MM.1S (cell line): ENCODE measurements around the gene NTM.

Experiments used
- DNase-seq: peaks from one replicate; pipeline ENCODE4 v3.0.0-alpha.2; 2015
- H2AFZ ChIP-seq: fragments of 300-600 bp; sonication (generic); 2 replicates; pipeline ENCODE4 v1.6.0; 2016; ENCODE audit warnings: antibody characterized with exemption, low read length
- H3F3A ChIP-seq: fragments of 300-600 bp; sonication (generic); 2 replicates; pipeline ENCODE4 v1.6.1; 2016; ENCODE audit warnings: mild to moderate bottlenecking, antibody characterized with exemption, low read length, moderate library complexity, mixed read lengths; ENCODE audit not compliant: insufficient read depth
- H3K27ac ChIP-seq: fragments of 300-600 bp; sonication (generic); 2 replicates; pipeline ENCODE4 v1.5.1; 2016; ENCODE audit warnings: mild to moderate bottlenecking, low read length
- H3K27me3 ChIP-seq: fragments of 300-600 bp; sonication (generic); replicated peaks from 2 replicates; pipeline ENCODE4 v1.6.0; 2016; ENCODE audit warnings: low read length; ENCODE audit not compliant: insufficient read depth
- H3K36me3 ChIP-seq: fragments of 300-600 bp; sonication (generic); replicated peaks from 2 replicates; pipeline ENCODE4 v1.6.1; 2016; ENCODE audit warnings: mild to moderate bottlenecking, low read length, mixed read lengths; ENCODE audit not compliant: insufficient read depth
- H3K4me1 ChIP-seq: fragments of 300-600 bp; sonication (generic); 2 replicates; pipeline ENCODE4 v1.6.1; 2016; ENCODE audit warnings: low read length, mixed read lengths
- H3K4me2 ChIP-seq: fragments of 300-600 bp; sonication (generic); 2 replicates; pipeline ENCODE4 v1.6.0; 2016; ENCODE audit warnings: low read depth, low read length
- H3K4me3 ChIP-seq: fragments of 300-600 bp; sonication (generic); 2 replicates; pipeline ENCODE4 v1.5.1; 2016; ENCODE audit warnings: low read length, mixed read lengths
- H3K79me2 ChIP-seq: fragments of 300-600 bp; sonication (generic); 2 replicates; pipeline ENCODE4 v1.6.1; 2016; ENCODE audit warnings: mixed run types, low read length, mixed read lengths
- H3K9ac ChIP-seq: fragments of 300-600 bp; sonication (generic); 2 replicates; pipeline ENCODE4 v1.6.1; 2016; ENCODE audit warnings: low read length, mixed read lengths
- H3K9me2 ChIP-seq: fragments of 300-600 bp; sonication (generic); replicated peaks from 2 replicates; pipeline ENCODE4 v1.6.1; 2016; ENCODE audit warnings: mild to moderate bottlenecking, low read length, mixed read lengths; ENCODE audit not compliant: insufficient read depth
- H3K9me3 ChIP-seq: fragments of 300-600 bp; sonication (generic); replicated peaks from 2 replicates; pipeline ENCODE4 v1.6.1; 2016; ENCODE audit warnings: mild to moderate bottlenecking, low read length, mixed read lengths; ENCODE audit not compliant: insufficient read depth
- H4K20me1 ChIP-seq: fragments of 300-600 bp; sonication (generic); 2 replicates; pipeline ENCODE4 v1.6.1; 2016; ENCODE audit warnings: mild to moderate bottlenecking, low read length, moderate library complexity, mixed read lengths; ENCODE audit not compliant: insufficient read depth
- CTCF ChIP-seq: fragments of 300-600 bp; sonication (generic); IDR thresholded peaks from 2 replicates; pipeline ENCODE4 v1.5.1; 2016; ENCODE audit warnings: antibody characterized with exemption, low read length, mixed read lengths
- EZH2 ChIP-seq: fragments of 300-600 bp; sonication (generic); optimal IDR thresholded peaks from 2 replicates; pipeline ENCODE3; 2017; ENCODE audit warnings: low read depth, mild to moderate bottlenecking, antibody characterized with exemption, low read length, mixed read lengths
- EZH2phosphoT487 ChIP-seq: fragments of 300-600 bp; sonication (generic); IDR thresholded peaks from 2 replicates; pipeline ENCODE4 v1.6.1; 2018; ENCODE audit warnings: antibody characterized with exemption, low read length

The NTM gene

GRCh38 chr11:131425285-131425684 lies 54.9 kb downstream of the NTM start:
- TF ChIP-seq EZH2phosphoT487, result no peak
- TF ChIP-seq CTCF, result no peak
- TF ChIP-seq EZH2, result no peak
- Histone ChIP-seq H3F3A (no peaks in the 10 kb centered on the region), H3K9me3 (no peaks in the 10 kb centered on the region), H3K4me3 (no peak overlapping the region), H3K36me3 (no peaks in the 10 kb centered on the region), H3K4me1 (no peaks in the 10 kb centered on the region), H3K27ac (no peak overlapping the region), H3K9me2 (no peaks in the 10 kb centered on the region), H4K20me1 (no peaks in the 10 kb centered on the region), H3K9ac (no peak overlapping the region), H3K27me3 (no peaks in the 10 kb centered on the region), H3K4me2 (no peak overlapping the region), H3K79me2 (no peaks in the 10 kb centered on the region), H2AFZ (no peak overlapping the region)
- DNase-seq, result no peak

- TF ChIP-seq CTCF (no peak), EZH2 (no peak), EZH2phosphoT487 (no peak)
- Histone ChIP-seq H3K4me1 (no peaks in the 10 kb centered on the region), H3K27me3 (no peaks in the 10 kb centered on the region), H3K4me2 (no peak overlapping the region), H3K79me2 (no peaks in the 10 kb centered on the region), H3K27ac (no peak overlapping the region), H3K4me3 (no peak overlapping the region), H2AFZ (no peak overlapping the region), H3K36me3 (no peaks in the 10 kb centered on the region), H3K9me2 (no peaks in the 10 kb centered on the region), H4K20me1 (no peaks in the 10 kb centered on the region), H3K9ac (no peak overlapping the region), H3K9me3 (no peaks in the 10 kb centered on the region), H3F3A (no peaks in the 10 kb centered on the region)
- no peak for DNase-seq
Measured at GRCh38 chr11:131428853-131429252, 58.4 kb downstream of the NTM start.

- no peak for DNase-seq
- H3K4me2 ChIP-seq, result no peak overlapping the region
Measured at GRCh38 chr11:131430473-131431208, 60.2 kb downstream of the NTM start.

More at GRCh38 chr11:131430473-131431208, 60.2 kb downstream of the NTM start:
- H3K27me3 ChIP-seq, result no peaks in the 10 kb centered on the region
- TF ChIP-seq EZH2 (no peak), CTCF (no peak), EZH2phosphoT487 (no peak)
- H3K4me1 ChIP-seq, result no peaks in the 10 kb centered on the region
- no peak overlapping the region for H3K9ac ChIP-seq
- no peaks in the 10 kb centered on the region for H4K20me1 ChIP-seq
- no peak overlapping the region for H3K27ac ChIP-seq
- H3K9me3 ChIP-seq, result no peaks in the 10 kb centered on the region
- H3K79me2 ChIP-seq, result no peaks in the 10 kb centered on the region
- H3K9me2 ChIP-seq, result no peaks in the 10 kb centered on the region
- no peak overlapping the region for H2AFZ ChIP-seq
- no peaks in the 10 kb centered on the region for H3F3A ChIP-seq
- no peaks in the 10 kb centered on the region for H3K36me3 ChIP-seq
- H3K4me3 ChIP-seq, result no peak overlapping the region
